Neuronal stem cell (in vitro differentiated cells): ENCODE data around the gene TMEM255B.

Experiments used
- DNase-seq: peaks from one replicate; pipeline ENCODE4 v3.0.0-alpha.2; 2013; ENCODE audit warnings: low spot score
- H2AFZ ChIP-seq: one replicate; pipeline ENCODE4 v1.6.1; 2013; ENCODE audit warnings: mild to moderate bottlenecking, low read length, inconsistent platforms
- H2AK5ac ChIP-seq: 2 replicates; pipeline ENCODE4 v1.6.1; 2013; ENCODE audit warnings: low read depth, mild to moderate bottlenecking, inconsistent platforms, low read length, moderate library complexity, mixed read lengths
- H2BK120ac ChIP-seq: 2 replicates; pipeline ENCODE4 v1.6.1; 2013; ENCODE audit warnings: low read depth, mild to moderate bottlenecking, inconsistent platforms, low read length, moderate library complexity, mixed read lengths
- H2BK12ac ChIP-seq: one replicate; pipeline ENCODE4 v1.6.1; 2013; ENCODE audit warnings: low read length, inconsistent platforms
- H2BK15ac ChIP-seq: 2 replicates; pipeline ENCODE4 v1.6.1; 2013; ENCODE audit warnings: mild to moderate bottlenecking, low read length, inconsistent platforms, mixed read lengths
- H2BK5ac ChIP-seq: one replicate; pipeline ENCODE4 v1.6.1; 2013; ENCODE audit warnings: inconsistent platforms, mild to moderate bottlenecking, low read length, moderate library complexity
- H3K14ac ChIP-seq: one replicate; pipeline ENCODE4 v1.6.1; 2013; ENCODE audit warnings: low read length, inconsistent platforms
- H3K18ac ChIP-seq: 2 replicates; pipeline ENCODE4 v1.6.1; 2013; ENCODE audit warnings: low read length, inconsistent platforms
- H3K23ac ChIP-seq: 2 replicates; pipeline ENCODE4 v1.6.1; 2013; ENCODE audit warnings: low read depth, mild to moderate bottlenecking, mixed read lengths, low read length, inconsistent platforms; ENCODE audit not compliant: poor library complexity
- H3K27ac ChIP-seq: replicated peaks from 3 replicates; pipeline ENCODE4 v1.5.1; 2013; ENCODE audit warnings: low read length, inconsistent platforms
- H3K27me3 ChIP-seq, 3 experiments: 2 replicates each; pipeline ENCODE4 v1.6.1; 2013; ENCODE audit warnings: low read length in 3 of 3, mild to moderate bottlenecking in 2 of 3, inconsistent platforms in 1 of 3, low read depth in 1 of 3, mixed read lengths in 1 of 3, moderate library complexity in 1 of 3; ENCODE audit not compliant: control insufficient read depth in 3 of 3, insufficient read depth in 3 of 3
- H3K36me3 ChIP-seq, 2 donors: replicated peaks in 1 of 2; 2 replicates each; pipeline ENCODE4 v1.6.1; 2013; ENCODE audit warnings: low read length in 2 of 2; ENCODE audit not compliant: control insufficient read depth in 2 of 2, insufficient read depth in 2 of 2
- H3K4ac ChIP-seq: 2 replicates; pipeline ENCODE4 v1.6.1; 2013; ENCODE audit warnings: inconsistent platforms, mild to moderate bottlenecking, low read length, moderate library complexity
- H3K4me1 ChIP-seq, 2 donors: 1 replicate in 1 of 2; 2 replicates in 1 of 2; pipeline ENCODE4 v1.6.1; 2013; ENCODE audit warnings: low read length in 2 of 2, low read depth in 1 of 2; ENCODE audit not compliant: control insufficient read depth in 2 of 2, insufficient read depth in 1 of 2
- H3K4me2 ChIP-seq: one replicate; pipeline ENCODE4 v1.6.1; 2013; ENCODE audit warnings: mild to moderate bottlenecking, low read length, inconsistent platforms; ENCODE audit not compliant: insufficient read depth, poor library complexity, severe bottlenecking
- H3K4me3 ChIP-seq, 2 donors: 2 replicates each; pipeline ENCODE4 v1.5.1; 2013; ENCODE audit warnings: low read length in 2 of 2, mild to moderate bottlenecking in 2 of 2, inconsistent platforms in 1 of 2, moderate library complexity in 1 of 2
- H3K79me1 ChIP-seq: one replicate; pipeline ENCODE4 v1.6.1; 2013; ENCODE audit warnings: low read depth, mild to moderate bottlenecking, inconsistent platforms, low read length, moderate library complexity
- H3K9ac ChIP-seq: one replicate; pipeline ENCODE4 v1.6.1; 2013; ENCODE audit warnings: mild to moderate bottlenecking, low read depth, low read length, inconsistent platforms; ENCODE audit not compliant: poor library complexity
- H3K9me3 ChIP-seq, 2 donors: replicated peaks in 1 of 2; 2 replicates each; pipeline versions ENCODE3 to v1.6.1; 2013; ENCODE audit warnings: low read length in 2 of 2, mild to moderate bottlenecking in 2 of 2, inconsistent platforms in 1 of 2, low read depth in 1 of 2, mixed read lengths in 1 of 2, moderate library complexity in 1 of 2; ENCODE audit not compliant: control insufficient read depth in 2 of 2, insufficient read depth in 1 of 2
- H4K8ac ChIP-seq: one replicate; pipeline ENCODE4 v1.6.1; 2013; ENCODE audit warnings: low read depth, mild to moderate bottlenecking, inconsistent platforms, low read length, moderate library complexity
- H4K91ac ChIP-seq: one replicate; pipeline ENCODE4 v1.6.1; 2013; ENCODE audit warnings: low read length, low read depth, mild to moderate bottlenecking, inconsistent platforms; ENCODE audit not compliant: poor library complexity
- WGBS, 2 donors: extraction: QIAGEN DNeasy Blood & Tissue Kit; methylation state at CpG; one replicate each; pipeline ENCODE4 v1.1.7; 2013; ENCODE audit warnings: missing lambda C conversion rate in 2 of 2, mixed read lengths in 1 of 2; ENCODE audit not compliant: insufficient read length in 2 of 2, insufficient replicate concordance in 1 of 2; ENCODE audit errors: extremely low coverage in 2 of 2; 5-methylcytosine and 5-hydroxymethylcytosine counted together

Gene TMEM255B

DNA sequence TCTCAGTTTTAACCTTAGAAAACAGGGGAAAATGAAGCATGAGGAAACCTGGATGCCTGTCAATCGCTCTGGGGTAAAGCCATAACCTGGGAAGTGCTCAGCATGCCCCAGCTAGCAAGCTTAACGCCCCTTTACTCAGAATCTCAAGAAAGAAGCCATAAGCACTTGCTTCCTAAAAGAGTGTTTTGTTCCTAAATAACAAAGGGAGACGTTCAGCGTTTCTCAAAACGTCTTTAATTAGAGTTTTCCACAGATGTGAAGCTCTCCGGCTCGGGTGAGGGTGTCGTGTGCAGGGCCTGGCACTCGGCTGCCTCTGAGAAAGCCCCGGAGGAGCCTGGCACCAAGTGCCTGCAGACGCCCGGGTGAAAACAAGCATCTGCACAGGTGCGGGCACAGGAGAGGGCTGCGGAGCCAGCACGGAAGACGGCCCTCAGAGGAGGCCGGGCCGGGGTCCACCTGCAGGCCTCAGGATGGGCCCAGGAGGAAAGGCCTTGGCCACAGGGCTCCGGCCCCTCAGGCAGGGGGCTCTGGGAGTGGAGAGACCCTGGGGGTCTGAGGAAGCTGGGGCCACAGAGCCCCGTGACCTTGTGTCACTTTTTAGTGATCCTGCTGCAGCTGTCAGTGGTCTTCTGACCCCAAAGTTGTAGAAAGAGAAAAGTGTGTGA, 98.6 kb downstream of the TMEM255B start:
- Histone ChIP-seq H3K9me3 (no peaks in the 10 kb centered on the region), H3K27me3 (peaks cover 0 to 32% (median 0%) of the 10 kb centered on the region in 3 experiments), H2BK15ac (no peak overlapping the region), H3K36me3 (peaks cover 0 to 4% of the 10 kb centered on the region in 2 donors), H3K79me1 (peaks cover 11% of the 10 kb centered on the region), H4K8ac (no peak overlapping the region), H2AFZ (no peak overlapping the region), H3K4me2 (no peak overlapping the region), H3K23ac (no peak overlapping the region), H3K9ac (peak overlapping the region; percentile 50), H3K14ac (peak overlapping the region; percentile 10), H2BK5ac (peak overlapping the region; percentile 84), H2BK12ac (no peak overlapping the region), H3K18ac (peak overlapping the region; percentile 73), H3K4ac (no peak overlapping the region), H3K4me3 (no peak overlapping the region), H3K4me1 (peaks cover 27 to 59% of the 10 kb centered on the region in 2 donors), H2BK120ac (no peak overlapping the region), H4K91ac (no peak overlapping the region), H2AK5ac (peak overlapping the region; percentile 16), H3K27ac (peak overlapping the region; percentile 77)
- no peak for DNase-seq
- WGBS, 2 donors, result no CpG with 5 or more reads among the region's 20 CpGs

DNA sequence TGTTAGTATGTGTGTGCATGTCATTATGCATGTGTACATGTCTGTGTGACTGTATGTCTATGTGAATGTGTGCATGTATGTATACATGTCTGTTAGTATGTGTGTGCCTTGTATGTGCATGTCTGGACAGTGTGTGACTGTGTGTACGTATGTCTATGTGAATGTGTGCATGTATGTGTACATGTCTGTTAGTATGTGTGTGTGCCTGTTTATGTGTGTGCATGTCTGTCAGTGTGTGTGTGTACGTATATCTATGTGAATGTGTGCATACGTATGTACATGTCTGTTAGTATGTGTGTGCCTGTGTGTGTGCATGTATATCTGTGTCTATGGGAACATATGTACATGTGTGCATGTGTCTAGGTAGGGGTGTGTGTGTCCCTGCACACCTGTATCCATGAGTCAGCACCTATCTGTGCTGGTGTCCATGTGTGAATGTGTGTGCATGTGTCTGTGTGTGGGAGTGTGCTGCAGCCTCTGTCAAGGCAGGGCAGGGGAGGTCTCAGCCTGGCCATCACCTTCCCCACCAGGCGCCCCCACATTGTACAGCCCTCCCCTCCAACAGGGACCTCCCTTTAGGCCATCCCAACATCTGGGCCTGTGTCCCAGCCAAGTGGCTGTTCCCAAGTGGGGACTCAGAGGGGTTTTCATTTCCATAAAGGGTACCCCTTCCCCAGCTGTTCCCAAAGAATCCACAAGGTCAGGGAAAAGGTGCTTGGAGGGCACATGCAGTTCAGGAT, 100.5 kb downstream of the TMEM255B start:
- H2BK15ac ChIP-seq, result peak overlapping the region; percentile 71
- H3K79me1 ChIP-seq, result peaks cover 11% of the 10 kb centered on the region
- no peak overlapping the region for H3K9ac ChIP-seq
- H3K4me2 ChIP-seq, result no peak overlapping the region
- H3K4ac ChIP-seq, result peak overlapping the region; percentile 57
- peak overlapping the region; percentile 87 for H3K18ac ChIP-seq
- peak overlapping the region in 1 of 2 donors; percentile 31 for H3K4me3 ChIP-seq
- peak overlapping the region; percentile 61 for H2AK5ac ChIP-seq
- H3K9me3 ChIP-seq, result no peaks in the 10 kb centered on the region
- H3K27ac ChIP-seq, result peak overlapping the region; percentile 76
- H3K14ac ChIP-seq, result peak overlapping the region; percentile 65
- peaks cover 0 to 4% of the 10 kb centered on the region in 2 donors for H3K36me3 ChIP-seq
- peak overlapping the region; percentile 75 for H4K8ac ChIP-seq
- no peak overlapping the region for H3K23ac ChIP-seq
- no peak for DNase-seq
- H3K27me3 ChIP-seq, result peaks cover 0 to 42% (median 8%) of the 10 kb centered on the region in 3 experiments
- no peak overlapping the region for H2AFZ ChIP-seq
- H2BK120ac ChIP-seq, result peak overlapping the region; percentile 42
- peaks cover 18 to 52% of the 10 kb centered on the region in 2 donors for H3K4me1 ChIP-seq
- H2BK12ac ChIP-seq, result peak overlapping the region; percentile 33
- H2BK5ac ChIP-seq, result peak overlapping the region; percentile 56
- no peak overlapping the region for H4K91ac ChIP-seq
- WGBS, 2 donors, result no CpG with 5 or more reads among the region's 4 CpGs

DNA sequence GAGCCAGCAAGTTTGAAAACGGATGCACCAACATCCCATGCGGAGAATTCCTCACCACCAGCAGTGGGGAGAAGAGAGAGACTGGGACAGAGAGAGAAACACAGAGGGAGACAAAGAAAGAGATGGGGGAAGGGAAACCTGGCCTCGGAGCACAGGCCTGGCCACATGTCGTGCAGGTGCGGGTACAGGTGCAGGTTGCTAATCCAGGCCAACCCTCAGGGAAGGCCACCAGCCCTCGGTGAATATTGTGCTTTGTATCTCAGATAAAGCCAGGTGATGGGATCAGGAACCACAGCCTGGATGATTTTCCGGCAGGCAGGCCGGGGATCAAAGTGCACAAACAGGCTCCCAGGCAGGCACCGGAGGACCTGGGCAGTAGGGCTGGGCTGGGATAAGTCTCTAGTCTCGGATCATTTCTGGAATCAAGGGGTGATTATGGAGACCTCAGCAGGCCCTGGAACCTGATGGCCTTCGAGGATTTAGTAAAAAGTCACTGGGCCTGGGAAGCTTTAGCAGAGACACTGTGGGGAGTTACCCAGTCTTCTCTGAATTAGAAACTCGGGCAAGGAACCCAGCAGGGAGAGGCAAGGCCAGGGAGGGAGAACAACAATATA, 101.1 kb downstream of the TMEM255B start:
- H3K18ac ChIP-seq, result peak overlapping the region; percentile 87
- H3K36me3 ChIP-seq, result peaks cover 0 to 4% of the 10 kb centered on the region in 2 donors
- peak overlapping the region; percentile 21 for H3K4me2 ChIP-seq
- H3K4ac ChIP-seq, result no peak overlapping the region
- H3K27ac ChIP-seq, result peak overlapping the region; percentile 76
- WGBS, 2 donors, result no CpG with 5 or more reads among the region's 12 CpGs
- H2AFZ ChIP-seq, result no peak overlapping the region
- no peak overlapping the region for H3K23ac ChIP-seq
- H3K79me1 ChIP-seq, result peaks cover 9% of the 10 kb centered on the region
- peaks cover 20 to 50% of the 10 kb centered on the region in 2 donors for H3K4me1 ChIP-seq
- no peaks in the 10 kb centered on the region for H3K9me3 ChIP-seq
- no peak overlapping the region for H3K9ac ChIP-seq
- H2BK15ac ChIP-seq, result peak overlapping the region; percentile 71
- H4K91ac ChIP-seq, result no peak overlapping the region
- no peak overlapping the region for H3K14ac ChIP-seq
- H4K8ac ChIP-seq, result no peak overlapping the region
- peak overlapping the region; percentile 8 for H2BK12ac ChIP-seq
- peak overlapping the region; percentile 56 for H2BK5ac ChIP-seq
- H2BK120ac ChIP-seq, result peak overlapping the region; percentile 42
- no peak overlapping the region for H3K4me3 ChIP-seq
- DNase-seq, result no peak
- H3K27me3 ChIP-seq, result peaks cover 0 to 42% (median 12%) of the 10 kb centered on the region in 3 experiments
- H2AK5ac ChIP-seq, result peak overlapping the region; percentile 71
